8988T (cell line): ENCODE measurements around the gene PGD.
"Not testable (repeated sequence)": the region's sequence is repeated elsewhere in the genome, so short reads cannot be mapped to it uniquely, and the experiment has no call there.

Source experiments
- DNase-seq: peaks from one replicate; pipeline ENCODE4 v3.0.0; 2011

PGD gene

GRCh38 chr1:10440305-10440704, 41.4 kb downstream of the PGD start:
- DNase-seq = no peak

GRCh38 chr1:10440794-10441193, 41.9 kb downstream of the PGD start:
- no peak for DNase-seq

GRCh38 chr1:10444248-10444647, 45.4 kb downstream of the PGD start:
- no peak for DNase-seq

- no peak for DNase-seq
Observed at GRCh38 chr1:10444795-10445397, 46.0 kb downstream of the PGD start.

- no peak for DNase-seq
Observed at GRCh38 chr1:10446790-10447422, 48.0 kb downstream of the PGD start.

GRCh38 chr1:10449751-10450150, 50.9 kb downstream of the PGD start, which contains the start of gene CORT:
Gene CORT (plus strand): TSS chr1:10450031. CDS start chr1:10450224, 193 bp downstream.
- no peak for DNase-seq

- no peak for DNase-seq
Observed at GRCh38 chr1:10450156-10450814, 51.4 kb downstream of the PGD start.

GRCh38 chr1:10450836-10451235, 52.0 kb downstream of the PGD start:
- no peak for DNase-seq

GRCh38 chr1:10451287-10451686, 52.4 kb downstream of the PGD start:
- no peak for DNase-seq

GRCh38 chr1:10456048-10456447, 57.2 kb downstream of the PGD start:
- DNase-seq = no peak

- no peak for DNase-seq
Observed at GRCh38 chr1:10456661-10457060, 57.8 kb downstream of the PGD start.

- not testable (repeated sequence) for DNase-seq
Observed at GRCh38 chr1:10457462-10457861, 58.6 kb downstream of the PGD start.

- DNase-seq = no peak
Observed at GRCh38 chr1:10457875-10458274, 59.0 kb downstream of the PGD start.

- DNase-seq = no peak
Observed at GRCh38 chr1:10459184-10459583, 60.3 kb downstream of the PGD start.

- no peak for DNase-seq
Observed at GRCh38 chr1:10467078-10467477, 68.2 kb downstream of the PGD start.

- DNase-seq = no peak
Observed at GRCh38 chr1:10470043-10470442, 71.2 kb downstream of the PGD start.
